HEK293T (cell line): ENCODE results near the gene ERC2.

Source experiments
- CTCF ChIA-PET: fragments of 350-600 bp; formaldehyde crosslinking; extraction: SDS; loops from one replicate; lab custom pipeline; 2021; ENCODE audit warnings: antibody characterized with exemption, inconsistent platforms; lab: Yijun Ruan, JAX
- POLR2A ChIA-PET: fragments of 350-600 bp; formaldehyde crosslinking; extraction: SDS; loops from one replicate; lab custom pipeline; 2020; ENCODE audit warnings: antibody characterized with exemption, inconsistent platforms; lab: Yijun Ruan, JAX
- DNase-seq: peaks from one replicate; pipeline ENCODE4 v3.0.0; 2012; ENCODE audit warnings: mixed read lengths; ENCODE audit errors: extremely low spot score
- ARNT ChIP-seq: fragments of 450-650 bp; IDR thresholded peaks from 2 replicates; pipeline ENCODE4 v1.6.1; 2017; ENCODE audit warnings: mild to moderate bottlenecking
- BHLHE40 ChIP-seq: fragments of 450-650 bp; IDR thresholded peaks from 2 replicates; pipeline ENCODE4 v1.6.1; 2016; ENCODE audit warnings: mild to moderate bottlenecking, moderate library complexity, borderline replicate concordance
- CTBP1 ChIP-seq: fragments of 450-650 bp; IDR thresholded peaks from 2 replicates; pipeline ENCODE4 v1.6.1; 2016; ENCODE audit warnings: borderline replicate concordance
- ELF4 ChIP-seq: fragments of 450-650 bp; IDR thresholded peaks from 2 replicates; pipeline ENCODE4 v1.6.1; 2017; ENCODE audit warnings: antibody characterized with exemption
- FOXA1 ChIP-seq: fragments of 450-650 bp; IDR thresholded peaks from 2 replicates; pipeline ENCODE4 v1.6.1; 2016; ENCODE audit warnings: mild to moderate bottlenecking
- FOXK2 ChIP-seq: fragments of 450-650 bp; IDR thresholded peaks from 2 replicates; pipeline ENCODE4 v1.6.1; 2016; ENCODE audit warnings: mild to moderate bottlenecking
- FOXM1 ChIP-seq: fragments of 450-650 bp; IDR thresholded peaks from 2 replicates; pipeline ENCODE4 v1.6.1; 2017; ENCODE audit warnings: mild to moderate bottlenecking, borderline replicate concordance
- HDGF ChIP-seq: fragments of 450-650 bp; IDR thresholded peaks from 2 replicates; pipeline ENCODE4 v1.6.1; 2017; ENCODE audit warnings: antibody characterized with exemption, borderline replicate concordance
- L3MBTL2 ChIP-seq: fragments of 450-650 bp; conservative IDR thresholded peaks from 2 replicates; pipeline ENCODE4 v1.6.1; 2016; ENCODE audit warnings: mild to moderate bottlenecking
- LEF1 ChIP-seq: fragments of 450-650 bp; IDR thresholded peaks from 2 replicates; pipeline ENCODE4 v1.6.1; 2017; ENCODE audit warnings: mild to moderate bottlenecking, borderline replicate concordance
- NFRKB ChIP-seq: fragments of 450-650 bp; IDR thresholded peaks from 2 replicates; pipeline ENCODE4 v1.6.1; 2016; ENCODE audit warnings: mild to moderate bottlenecking, moderate library complexity
- PKNOX1 ChIP-seq: fragments of 450-650 bp; IDR thresholded peaks from 2 replicates; pipeline ENCODE4 v1.6.1; 2016
- SP1 ChIP-seq: fragments of 450-650 bp; IDR thresholded peaks from 2 replicates; pipeline ENCODE4 v1.6.1; 2017
- SUZ12 ChIP-seq: fragments of 450-650 bp; IDR thresholded peaks from 2 replicates; pipeline ENCODE4 v1.6.1; 2016; ENCODE audit warnings: mild to moderate bottlenecking
- TARDBP ChIP-seq: fragments of 450-650 bp; IDR thresholded peaks from 2 replicates; pipeline ENCODE4 v1.6.1; 2016
- ZNF384 ChIP-seq: fragments of 450-650 bp; IDR thresholded peaks from 2 replicates; pipeline ENCODE4 v1.6.1; 2016

The ERC2 gene

GRCh38 chr3:55661141-55661540 lies 807.1 kb downstream of the ERC2 start:
- POLR2A ChIA-PET, result interaction anchor here (0.6 kb wide), 1 partner anchor 1734 kb away, joined by 3 read pairs; no protein-coding TSS in a partner anchor
- DNase-seq, result no peak
- no peak for TF ChIP-seq SP1
- TF ChIP-seq LEF1, result no peak
- TF ChIP-seq ELF4, result no peak
- TF ChIP-seq ARNT, result no peak
- TF ChIP-seq FOXM1, result no peak
- no peak for TF ChIP-seq ZNF384
- no peak for TF ChIP-seq TARDBP
- no peak for TF ChIP-seq FOXK2
- TF ChIP-seq SUZ12, result no peak
- no peak for TF ChIP-seq BHLHE40
- TF ChIP-seq CTBP1, result no peak
- TF ChIP-seq L3MBTL2, result no peak
- no peak for TF ChIP-seq NFRKB
- no peak for TF ChIP-seq HDGF
- no peak for TF ChIP-seq PKNOX1
- no peak for TF ChIP-seq FOXA1
- CTCF ChIA-PET, result no interaction called here

- no peak for DNase-seq
- POLR2A ChIA-PET, result interaction anchor here (0.6 kb wide), 1 partner anchor 1733 kb away, joined by 3 read pairs; no protein-coding TSS in a partner anchor
- no peak for TF ChIP-seq CTBP1
- no peak for TF ChIP-seq SUZ12
- no peak for TF ChIP-seq TARDBP
- no peak for TF ChIP-seq FOXM1
- TF ChIP-seq ZNF384, result no peak
- TF ChIP-seq FOXK2, result no peak
- TF ChIP-seq HDGF, result no peak
- no peak for TF ChIP-seq L3MBTL2
- no peak for TF ChIP-seq NFRKB
- no peak for TF ChIP-seq SP1
- TF ChIP-seq PKNOX1, result no peak
- TF ChIP-seq LEF1, result no peak
- TF ChIP-seq ELF4, result no peak
- no peak for TF ChIP-seq BHLHE40
- TF ChIP-seq FOXA1, result no peak
- no peak for TF ChIP-seq ARNT
- CTCF ChIA-PET, result no interaction called here
Observed at GRCh38 chr3:55660642-55661041, 807.6 kb downstream of the ERC2 start.

- CTCF ChIA-PET, result no interaction called here
- TF ChIP-seq ARNT (no peak), CTBP1 (no peak), LEF1 (no peak), HDGF (no peak), FOXK2 (no peak), BHLHE40 (no peak), FOXM1 (no peak), PKNOX1 (no peak), SP1 (no peak), TARDBP (no peak), ZNF384 (no peak), L3MBTL2 (no peak), SUZ12 (no peak), ELF4 (no peak)
- no peak for DNase-seq
- POLR2A ChIA-PET, result no interaction called here
Observed at GRCh38 chr3:55659701-55660100, 808.6 kb downstream of the ERC2 start.

GRCh38 chr3:55658690-55659562 lies 809.3 kb downstream of the ERC2 start:
- CTCF ChIA-PET, result interaction anchor here (0.7 kb wide), 1 partner anchor 56 kb away, joined by 3 read pairs; no protein-coding TSS in a partner anchor
- DNase-seq, result no peak
- TF ChIP-seq CTBP1, result no peak
- no peak for TF ChIP-seq SP1
- no peak for TF ChIP-seq ZNF384
- no peak for TF ChIP-seq LEF1
- TF ChIP-seq ARNT, result no peak
- TF ChIP-seq SUZ12, result no peak
- no peak for TF ChIP-seq NFRKB
- TF ChIP-seq FOXA1, result no peak
- no peak for TF ChIP-seq HDGF
- no peak for TF ChIP-seq PKNOX1
- no peak for TF ChIP-seq TARDBP
- no peak for TF ChIP-seq FOXK2
- TF ChIP-seq L3MBTL2, result no peak
- TF ChIP-seq FOXM1, result no peak
- POLR2A ChIA-PET, result no interaction called here

GRCh38 chr3:55658270-55658669 lies 810.0 kb downstream of the ERC2 start:
- ChIA-PET CTCF (no interaction called here), POLR2A (no interaction called here)
- no peak for TF ChIP-seq BHLHE40
- TF ChIP-seq FOXM1, result no peak
- TF ChIP-seq CTBP1, result no peak
- TF ChIP-seq HDGF, result no peak
- TF ChIP-seq ELF4, result no peak
- no peak for TF ChIP-seq FOXA1
- TF ChIP-seq ARNT, result no peak
- no peak for TF ChIP-seq LEF1
- no peak for TF ChIP-seq L3MBTL2
- TF ChIP-seq PKNOX1, result no peak
- no peak for TF ChIP-seq ZNF384
- no peak for TF ChIP-seq TARDBP
- TF ChIP-seq NFRKB, result no peak
- TF ChIP-seq SP1, result no peak
- TF ChIP-seq FOXK2, result no peak
- no peak for TF ChIP-seq SUZ12
- DNase-seq, result no peak
